HFF-Myc (cell line): ENCODE measurements around the gene ASB7.

Source experiments
- DNase-seq: peaks from one replicate; pipeline ENCODE4 v3.0.0-alpha.2; 2011; ENCODE audit warnings: low read depth; ENCODE audit errors: extremely low read depth
- H3K4me3 ChIP-seq: replicated peaks from 2 replicates; pipeline ENCODE4 v1.5.1; 2011; ENCODE audit warnings: low read depth, mild to moderate bottlenecking, control low read depth, low read length
- CTCF ChIP-seq: IDR thresholded peaks from 2 replicates; pipeline ENCODE4 v1.5.1; 2012; ENCODE audit warnings: mild to moderate bottlenecking, low read depth, low read length, control low read depth; ENCODE audit errors: missing control alignments

The ASB7 gene

GRCh38 chr15:100602064-100602822 lies at the start of gene ASB7, which contains the start of gene LINS1:
ASB7 (plus strand) TSS chr15:100602589; CDS start chr15:100612217, 9,628 bp downstream.
LINS1 (minus strand) TSS chr15:100602184; CDS start chr15:100580842, 21,342 bp downstream.
- peak; percentile 99 for DNase-seq
- no peak for TF ChIP-seq CTCF
- H3K4me3 ChIP-seq = peak within 1 kb of the TSS; percentile 90

GRCh38 chr15:100553468-100553867 lies 48.9 kb upstream of the ASB7 start:
- no peak for TF ChIP-seq CTCF
- no peak for DNase-seq
- H3K4me3 ChIP-seq = no peak overlapping the region

DNA sequence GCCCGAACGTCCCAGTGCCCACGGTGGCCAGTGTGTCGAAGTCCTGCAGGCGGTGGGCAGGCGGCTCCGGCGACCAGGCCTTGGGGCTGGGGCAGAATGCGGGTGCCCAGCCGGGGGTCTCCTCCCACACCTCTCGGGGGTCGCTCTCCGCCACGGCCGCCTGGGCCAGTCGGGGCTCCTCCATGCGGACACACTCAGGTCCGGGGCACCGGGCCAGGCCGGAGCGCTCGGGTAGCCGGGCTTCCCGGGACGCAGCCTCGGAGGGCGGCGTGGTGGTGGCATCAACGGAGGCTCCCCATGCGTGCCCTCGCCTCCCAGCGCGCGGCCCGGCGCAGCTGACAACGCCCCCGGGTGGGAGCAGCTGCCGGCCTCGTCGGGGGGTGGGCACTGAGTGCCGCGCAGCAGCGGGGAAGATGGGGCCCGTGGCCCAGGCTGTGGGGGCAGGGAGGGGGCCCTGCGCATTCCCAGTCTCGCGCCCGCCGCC lies 43.6 kb upstream of the ASB7 start:
- no peak overlapping the region for H3K4me3 ChIP-seq
- DNase-seq = no peak
- no peak for TF ChIP-seq CTCF

GRCh38 chr15:100559330-100559729 lies 43.1 kb upstream of the ASB7 start:
- no peak overlapping the region for H3K4me3 ChIP-seq

GRCh38 chr15:100560323-100560722 lies 42.1 kb upstream of the ASB7 start:
- no peak for DNase-seq
- no peak overlapping the region for H3K4me3 ChIP-seq
- TF ChIP-seq CTCF = no peak

More at GRCh38 chr15:100559330-100559729, 43.1 kb upstream of the ASB7 start:
- no peak for TF ChIP-seq CTCF
- DNase-seq = no peak

- no peak for DNase-seq
- no peak overlapping the region for H3K4me3 ChIP-seq
- TF ChIP-seq CTCF = no peak
Measured at GRCh38 chr15:100565591-100565990, 36.8 kb upstream of the ASB7 start.
